C4-2B (cell line): ENCODE results near the gene PDGFRA.

ENCODE experiments used
- H3K27ac ChIP-seq: fragments of 450-650 bp; 2 replicates; pipeline ENCODE4 v1.5.1; 2017
- ZFX ChIP-seq: fragments of 450-650 bp; IDR thresholded peaks from 2 replicates; pipeline ENCODE4 v1.6.1; 2017
- TF ChIP-seq, protein P1 (sequence below): fragments of 450-650 bp; conservative IDR thresholded peaks from 2 replicates; pipeline ENCODE4 v1.5.1; 2017; ENCODE audit warnings: mild to moderate bottlenecking

Gene PDGFRA

DNA sequence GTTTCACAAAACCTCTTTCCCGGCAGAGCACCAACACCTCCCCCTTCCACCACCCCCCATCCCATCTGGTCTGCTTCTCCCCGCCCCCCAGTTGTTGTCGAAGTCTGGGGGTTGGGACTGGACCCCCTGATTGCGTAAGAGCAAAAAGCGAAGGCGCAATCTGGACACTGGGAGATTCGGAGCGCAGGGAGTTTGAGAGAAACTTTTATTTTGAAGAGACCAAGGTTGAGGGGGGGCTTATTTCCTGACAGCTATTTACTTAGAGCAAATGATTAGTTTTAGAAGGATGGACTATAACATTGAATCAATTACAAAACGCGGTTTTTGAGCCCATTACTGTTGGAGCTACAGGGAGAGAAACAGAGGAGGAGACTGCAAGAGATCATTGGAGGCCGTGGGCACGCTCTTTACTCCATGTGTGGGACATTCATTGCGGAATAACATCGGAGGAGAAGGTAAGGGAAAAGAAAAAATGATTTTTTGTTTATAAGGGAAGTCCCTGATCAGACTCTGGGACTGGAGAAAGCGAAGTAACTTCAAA is at the start of gene PDGFRA:
Gene PDGFRA (plus strand): TSS at position 333 of the 541 bp plus-strand sequence. CDS start 29,476 bp downstream, outside the sequence.
- TF ChIP-seq, protein P1, sequence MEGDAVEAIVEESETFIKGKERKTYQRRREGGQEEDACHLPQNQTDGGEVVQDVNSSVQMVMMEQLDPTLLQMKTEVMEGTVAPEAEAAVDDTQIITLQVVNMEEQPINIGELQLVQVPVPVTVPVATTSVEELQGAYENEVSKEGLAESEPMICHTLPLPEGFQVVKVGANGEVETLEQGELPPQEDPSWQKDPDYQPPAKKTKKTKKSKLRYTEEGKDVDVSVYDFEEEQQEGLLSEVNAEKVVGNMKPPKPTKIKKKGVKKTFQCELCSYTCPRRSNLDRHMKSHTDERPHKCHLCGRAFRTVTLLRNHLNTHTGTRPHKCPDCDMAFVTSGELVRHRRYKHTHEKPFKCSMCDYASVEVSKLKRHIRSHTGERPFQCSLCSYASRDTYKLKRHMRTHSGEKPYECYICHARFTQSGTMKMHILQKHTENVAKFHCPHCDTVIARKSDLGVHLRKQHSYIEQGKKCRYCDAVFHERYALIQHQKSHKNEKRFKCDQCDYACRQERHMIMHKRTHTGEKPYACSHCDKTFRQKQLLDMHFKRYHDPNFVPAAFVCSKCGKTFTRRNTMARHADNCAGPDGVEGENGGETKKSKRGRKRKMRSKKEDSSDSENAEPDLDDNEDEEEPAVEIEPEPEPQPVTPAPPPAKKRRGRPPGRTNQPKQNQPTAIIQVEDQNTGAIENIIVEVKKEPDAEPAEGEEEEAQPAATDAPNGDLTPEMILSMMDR, result no peak
- no peak for TF ChIP-seq ZFX
- H3K27ac ChIP-seq, result no peak within 1 kb of the TSS

DNA sequence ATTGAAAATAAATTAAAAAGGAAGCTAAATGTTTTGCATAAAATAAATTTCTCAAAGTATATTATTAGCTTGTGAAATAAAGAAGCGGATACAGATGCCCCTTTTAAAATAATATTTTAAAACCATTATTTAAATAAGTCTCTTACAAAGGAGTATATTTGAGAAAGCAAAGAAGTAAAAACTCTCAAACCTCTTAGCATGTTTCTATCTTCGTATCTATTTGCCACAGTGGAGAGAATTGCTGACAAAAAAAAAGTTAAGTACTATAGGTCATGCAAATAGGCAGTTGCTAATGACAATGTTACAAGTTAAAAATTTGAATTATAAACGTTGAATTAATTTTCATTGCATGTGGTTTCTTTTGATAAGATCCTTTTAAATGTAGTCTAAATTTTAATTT is 44.5 kb upstream of the PDGFRA start:
- TF ChIP-seq ZFX, result no peak
- TF ChIP-seq, protein P1, result no peak
- no peak overlapping the region for H3K27ac ChIP-seq

DNA sequence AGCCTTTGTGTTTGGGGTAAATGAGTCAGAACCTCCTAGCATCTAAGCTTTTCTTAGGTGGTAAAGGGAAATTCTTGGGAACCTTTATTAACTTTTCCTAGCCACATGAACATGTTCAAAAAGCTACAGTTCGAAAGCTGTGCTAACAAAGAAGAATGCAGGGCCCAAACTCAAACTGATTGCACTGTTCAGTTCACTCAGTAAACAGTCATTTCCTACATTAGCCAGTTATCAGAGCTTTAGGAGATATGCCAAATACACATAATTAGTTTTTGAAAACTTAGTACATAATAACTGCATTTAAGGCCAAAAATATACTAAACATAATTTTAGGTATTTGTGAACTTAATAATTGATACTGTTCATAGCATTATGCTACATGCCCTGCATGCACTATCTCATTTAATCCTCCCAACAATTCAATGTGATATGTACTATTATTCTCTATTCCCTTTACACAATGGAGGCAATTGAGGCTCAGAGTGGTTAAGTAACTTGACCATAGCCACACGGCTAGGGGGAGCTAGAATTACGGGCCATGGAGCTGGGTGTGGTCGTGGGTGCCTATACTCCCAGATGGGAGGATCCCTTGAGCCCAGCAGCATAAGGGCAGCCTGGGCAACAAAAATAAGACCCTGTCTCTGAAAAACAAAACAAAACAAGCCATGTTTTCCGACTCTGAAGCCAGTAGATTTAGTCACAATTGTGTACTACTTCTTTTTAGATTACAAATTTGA is 43.9 kb upstream of the PDGFRA start:
- no peak overlapping the region for H3K27ac ChIP-seq
- TF ChIP-seq ZFX, result no peak
- TF ChIP-seq, protein P1, result no peak; the same call in 1 of the 2 replicates

DNA sequence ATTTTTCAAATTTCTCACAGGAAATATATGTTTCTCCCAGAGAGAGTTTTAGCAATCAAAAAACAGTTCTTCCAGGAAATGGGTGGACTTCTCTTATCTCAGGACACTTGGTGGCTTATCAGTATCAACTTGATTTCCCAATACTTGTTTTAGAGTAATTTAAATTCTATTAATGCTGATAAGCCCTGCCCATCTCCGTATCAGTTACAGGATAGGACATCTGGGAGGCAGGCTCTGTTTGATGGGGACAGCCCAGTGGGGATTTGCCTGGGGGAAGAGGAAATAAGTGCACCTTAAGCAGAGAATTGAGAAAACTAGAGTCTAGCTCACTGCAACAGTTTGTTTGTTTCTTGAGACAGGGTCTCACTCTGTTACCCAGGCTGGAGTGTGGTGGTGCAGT is 43.2 kb upstream of the PDGFRA start:
- TF ChIP-seq, protein P1, result no peak
- TF ChIP-seq ZFX, result no peak
- no peak overlapping the region for H3K27ac ChIP-seq

DNA sequence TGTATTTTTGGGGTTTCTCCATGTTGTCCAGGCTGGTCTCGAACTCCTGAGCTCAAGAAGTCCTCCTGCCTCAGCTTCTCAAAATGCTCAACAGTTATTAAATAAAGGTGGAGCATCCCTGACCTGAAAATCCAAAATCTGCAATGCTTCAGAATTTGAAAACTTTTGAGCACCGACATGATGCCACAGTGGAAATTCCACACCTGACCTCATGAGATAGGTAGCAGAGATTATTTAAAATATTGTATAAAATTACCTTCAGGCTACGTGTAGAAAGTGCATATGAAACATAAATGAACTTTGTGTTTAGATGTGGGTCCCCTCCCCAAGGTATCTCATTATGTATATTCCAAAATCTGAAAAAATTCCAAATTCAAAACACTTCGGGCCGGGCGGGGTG is 42.7 kb upstream of the PDGFRA start:
- TF ChIP-seq, protein P1, result no peak
- no peak for TF ChIP-seq ZFX

DNA sequence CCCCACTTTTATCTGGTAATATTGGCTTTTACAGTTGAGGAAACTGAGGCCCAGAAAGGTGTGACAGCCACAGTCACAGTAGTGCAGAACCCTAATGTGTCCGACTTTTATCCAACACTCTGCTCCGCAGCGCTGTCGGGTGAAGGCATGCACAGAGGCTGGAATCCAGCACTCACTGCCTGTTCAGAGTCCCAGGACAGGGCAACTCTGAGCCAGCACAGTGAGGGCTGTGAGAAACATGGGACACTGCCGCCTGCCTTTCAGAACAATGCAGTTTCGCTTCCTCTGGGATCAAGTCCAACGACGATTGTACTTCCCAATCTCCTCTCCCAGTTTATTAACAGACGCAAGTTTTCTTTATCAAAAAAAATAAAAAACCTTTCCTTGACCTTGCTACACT is 41.9 kb upstream of the PDGFRA start:
- TF ChIP-seq, protein P1, result no peak
- TF ChIP-seq ZFX, result no peak
- no peak overlapping the region for H3K27ac ChIP-seq

More for the DNA sequence above, 42.7 kb upstream of the PDGFRA start:
- H3K27ac ChIP-seq, result no peak overlapping the region

DNA sequence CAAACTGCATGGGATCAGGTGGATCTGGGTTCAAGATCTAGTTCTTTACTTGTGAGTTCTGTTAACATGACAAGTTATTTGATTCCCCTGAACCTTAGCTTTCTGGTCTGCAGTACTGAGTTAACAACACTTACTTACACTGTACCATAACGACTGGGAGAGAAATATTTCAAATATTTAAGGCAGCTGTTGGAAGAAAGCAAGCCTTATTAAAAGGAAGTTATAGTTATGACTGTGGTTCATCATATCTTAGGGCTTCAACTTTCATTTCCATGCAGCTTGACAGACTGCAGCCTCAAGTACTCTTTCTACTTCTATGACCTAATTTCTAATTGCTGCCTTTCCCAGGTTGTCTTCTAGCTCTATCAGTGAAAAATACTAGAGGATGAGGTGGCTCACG is 40.0 kb upstream of the PDGFRA start:
- TF ChIP-seq ZFX, result no peak
- TF ChIP-seq, protein P1, result no peak
- no peak overlapping the region for H3K27ac ChIP-seq
